ENCODE measurements around the gene DCLK2.

DCLK2 gene

DNA sequence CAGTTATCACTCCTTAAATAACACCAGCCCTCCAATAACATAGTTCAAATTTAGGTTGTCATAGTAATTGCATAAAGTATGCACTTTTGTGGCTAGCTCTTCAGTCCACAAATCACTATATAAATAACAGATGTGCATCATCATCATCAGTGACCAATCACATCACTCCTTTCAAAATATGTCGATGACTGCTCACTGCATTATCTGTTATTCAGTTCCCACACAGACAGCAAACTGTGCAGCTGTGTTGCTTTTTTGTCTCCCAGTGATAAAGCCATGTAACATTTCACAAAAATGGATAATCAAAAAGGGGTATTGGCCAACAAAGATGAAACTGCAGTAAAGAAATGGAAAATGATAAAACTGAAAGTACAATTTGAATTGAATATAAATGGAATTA is 205.4 kb downstream of the DCLK2 start:
- DNase-seq, result no peak

DNA sequence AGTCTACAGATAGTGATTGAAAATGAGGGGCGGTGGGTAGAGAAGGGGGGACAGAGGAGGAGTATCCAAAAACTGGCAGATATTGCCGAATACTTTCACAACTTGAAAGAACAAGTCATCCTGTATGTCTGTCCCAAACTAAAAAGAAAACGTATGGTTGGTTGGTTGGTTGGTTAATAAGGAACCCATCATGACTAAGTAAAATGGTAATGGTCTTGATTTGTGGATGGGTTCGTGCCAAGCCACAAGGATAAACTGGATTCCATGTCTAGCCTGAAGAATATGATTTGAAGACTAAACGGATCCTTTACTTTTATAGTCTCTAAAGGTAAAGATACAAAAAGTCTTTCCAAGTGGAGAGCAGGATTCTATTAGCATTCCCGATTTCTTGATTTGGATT is 208.4 kb downstream of the DCLK2 start:
- no peak for DNase-seq

DNA sequence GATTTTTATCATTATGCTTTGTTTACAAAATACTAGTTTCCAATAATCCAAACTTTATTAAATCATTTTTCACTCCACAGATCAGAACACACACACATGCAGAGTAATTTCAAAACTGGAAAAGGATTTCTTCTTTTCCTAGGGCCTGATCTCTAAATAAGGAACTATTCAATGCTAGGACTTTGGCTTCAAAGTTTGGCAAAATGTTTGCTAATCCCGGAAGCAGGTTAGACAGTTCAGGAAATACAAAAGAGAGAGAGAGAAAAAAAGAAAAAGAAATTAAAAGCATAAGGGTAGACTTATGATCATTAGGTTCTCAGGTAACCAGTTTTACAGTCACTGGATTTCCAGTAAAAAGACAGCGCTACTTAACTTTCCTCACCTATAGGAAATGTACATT is 211.0 kb downstream of the DCLK2 start:
- no peak for DNase-seq

DNA sequence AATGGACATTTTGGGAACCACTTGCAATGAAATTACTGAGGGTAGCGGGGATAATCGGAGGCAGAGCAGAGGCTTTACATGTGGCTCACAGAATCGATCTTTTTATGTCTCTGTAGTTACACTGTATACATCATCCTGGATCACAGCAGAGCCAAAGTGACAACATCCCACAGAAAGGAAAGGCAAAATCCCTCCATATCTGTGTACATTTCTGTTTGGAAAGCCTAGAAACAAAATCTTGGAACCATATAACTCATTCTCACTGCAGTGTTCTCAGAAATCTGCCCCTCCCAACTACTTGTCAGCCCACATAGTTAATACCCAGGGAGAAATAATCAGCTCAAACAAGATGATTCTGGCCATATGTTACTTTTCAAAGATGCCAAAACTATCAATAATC is 211.6 kb downstream of the DCLK2 start:
- DNase-seq, result no peak

DNA sequence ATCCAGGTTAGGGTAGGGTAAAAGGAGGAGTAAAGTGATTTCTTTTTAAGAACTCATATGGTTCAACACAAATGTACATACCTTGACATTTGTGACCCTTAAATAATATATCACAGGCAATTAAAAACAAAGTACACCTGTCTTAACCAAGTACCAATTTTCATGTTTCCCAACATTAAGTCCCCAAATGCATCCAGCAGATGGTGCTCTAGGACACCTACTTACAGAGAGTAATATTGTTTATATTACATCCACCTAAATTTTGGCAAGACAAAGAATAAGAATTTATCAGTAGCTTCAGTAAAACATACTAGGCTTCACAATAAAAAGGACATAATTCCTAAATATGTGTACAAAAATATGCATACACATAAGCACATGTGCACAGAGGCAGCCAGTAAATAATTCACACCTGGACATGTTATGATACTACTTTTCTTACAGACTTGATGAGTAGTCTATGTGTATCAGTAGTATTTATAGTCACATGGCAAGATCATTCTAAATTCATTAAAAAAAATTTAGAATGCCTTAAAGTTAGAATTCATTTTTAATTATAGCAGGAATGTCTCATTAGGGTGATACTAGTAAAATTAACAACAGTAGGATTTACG is 219.7 kb downstream of the DCLK2 start:
- DNase-seq, result no peak

DNA sequence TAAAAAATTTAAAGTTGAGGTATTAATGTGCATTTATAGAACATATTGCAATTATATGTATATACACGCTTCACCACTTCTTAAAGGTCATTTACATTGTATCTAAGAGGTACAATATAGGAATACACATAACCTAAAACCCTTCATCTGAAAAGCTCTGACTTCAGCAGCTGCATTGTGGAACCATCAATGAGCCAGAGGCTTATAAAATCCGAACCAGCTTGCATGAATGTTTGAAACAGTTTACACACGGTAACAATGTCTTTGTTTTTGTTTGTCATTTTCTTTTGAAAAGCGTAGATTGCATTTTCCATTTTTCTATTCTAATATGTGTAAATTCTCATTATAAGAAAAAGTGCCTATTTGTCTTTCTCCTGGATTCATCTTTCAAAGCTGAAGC is 221.6 kb downstream of the DCLK2 start:
- no peak for DNase-seq

DNA sequence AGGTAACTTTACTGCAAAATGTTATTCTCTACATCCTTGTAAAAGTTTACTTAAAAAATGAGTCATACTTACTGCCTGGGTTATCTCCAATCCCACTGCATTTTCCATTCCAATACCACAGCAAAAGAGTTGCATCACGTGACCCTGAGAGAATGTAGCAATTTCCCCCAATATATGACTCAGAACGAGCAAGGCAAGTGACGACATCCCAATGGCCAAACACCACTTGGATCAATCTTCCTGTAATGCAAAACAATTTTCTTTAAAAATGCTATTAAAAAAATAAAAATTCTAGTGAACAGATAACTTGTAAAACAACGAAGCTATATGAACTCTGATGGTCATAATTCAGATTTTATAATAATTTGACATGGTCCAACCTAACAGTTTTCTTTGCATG is 224.3 kb downstream of the DCLK2 start:
- DNase-seq, result no peak

DNA sequence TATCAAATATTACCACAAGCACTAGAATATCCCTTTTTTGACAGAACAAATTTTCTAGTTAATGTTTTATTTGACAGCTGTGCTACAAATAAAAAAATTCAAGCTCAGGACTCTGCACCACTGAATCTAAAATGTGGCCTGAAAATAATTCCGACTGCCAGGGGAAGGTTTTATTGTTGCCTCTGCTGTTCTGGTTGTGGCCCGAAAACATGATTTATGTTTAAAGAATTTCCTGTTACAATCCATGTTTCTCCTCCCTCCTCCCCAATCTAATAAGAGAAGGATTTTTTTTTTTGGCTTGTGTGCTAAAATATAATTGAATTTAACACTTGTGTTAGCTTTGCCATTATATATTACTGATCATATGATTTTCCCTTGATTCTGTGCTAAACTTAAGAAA is 227.8 kb downstream of the DCLK2 start:
- DNase-seq, result no peak

DNA sequence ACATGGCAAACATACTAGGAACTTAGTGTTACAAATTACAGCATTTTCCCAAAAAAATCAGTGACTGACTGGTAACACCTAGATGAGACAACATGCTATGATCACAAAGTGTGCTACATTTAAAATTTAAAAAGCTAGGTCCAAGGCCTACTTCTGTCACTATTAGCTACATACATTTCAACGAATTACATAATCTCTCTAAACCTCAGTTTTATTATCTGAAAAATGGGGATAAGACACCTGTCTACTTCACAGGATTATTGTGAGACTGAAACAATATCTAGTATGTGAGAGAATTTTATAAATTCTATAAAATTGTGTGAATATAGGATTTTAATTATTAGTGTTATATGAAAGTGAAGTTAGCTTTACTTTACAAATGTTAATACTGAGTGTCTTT is 228.5 kb downstream of the DCLK2 start:
- DNase-seq, result no peak

Measured in GOT3 (cell line).